Activated effector memory CD4-positive, alpha-beta T cell treated with Interleukin-2 at 50 U/mL for 16 hours (primary cell): Measurements from ENCODE around the gene SALL4.
"Not testable (repeated sequence)": the region's sequence is repeated elsewhere in the genome, so short reads cannot be mapped to it uniquely, and the experiment has no call there.

Source experiments
- DNase-seq: peaks from one replicate; pipeline ENCODE4 v3.0.0-alpha.2; 2020

SALL4 gene

DNA sequence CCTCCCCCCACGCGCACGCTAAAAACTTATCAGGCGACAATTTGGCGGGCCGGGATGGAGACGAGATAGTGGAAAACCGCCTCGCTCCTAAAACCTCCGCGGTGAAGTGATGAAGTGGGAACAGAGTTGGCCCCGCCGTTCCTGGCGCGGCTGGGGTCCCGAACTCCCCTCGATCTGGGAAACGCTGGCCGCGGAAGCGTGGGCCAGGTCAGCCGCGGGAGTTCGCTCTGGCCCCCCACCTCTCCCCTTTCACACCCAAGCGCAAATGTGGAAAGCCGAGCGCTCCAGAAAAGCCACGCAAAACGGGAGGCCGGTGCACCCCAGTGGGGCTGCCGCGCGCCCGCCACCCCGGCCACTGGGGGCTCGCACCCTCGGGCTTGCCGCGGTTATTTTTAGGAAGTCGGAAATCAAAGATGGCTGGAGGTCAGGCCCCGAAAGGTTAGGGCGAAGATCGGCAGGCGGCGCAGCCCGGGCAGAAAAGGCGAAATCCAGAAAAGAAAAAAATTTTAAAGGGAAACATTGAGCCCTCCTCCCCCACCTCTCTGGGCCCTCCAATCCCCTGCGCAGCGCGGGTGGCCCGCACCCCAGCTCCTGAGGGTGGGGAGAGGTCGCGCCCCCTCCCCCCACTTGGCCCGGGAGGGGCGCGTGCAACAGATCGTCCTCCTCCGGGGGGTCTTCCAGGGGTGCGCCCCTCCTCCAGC lies 1.0 kb downstream of the SALL4 start:
- DNase-seq: no peak

DNA sequence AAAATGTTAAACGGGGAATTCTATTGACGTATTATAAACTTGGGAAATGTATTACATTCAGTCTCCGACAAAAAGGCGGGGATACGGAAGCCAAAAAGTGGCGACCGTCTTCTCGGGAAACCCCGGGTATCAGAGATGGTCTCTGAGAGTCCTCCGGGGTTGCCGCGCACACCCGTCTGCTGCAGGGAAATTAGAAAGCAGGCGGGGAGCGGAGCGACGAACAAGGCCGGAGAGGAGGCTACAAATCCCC lies 1.5 kb downstream of the SALL4 start:
- DNase-seq: no peak

DNA sequence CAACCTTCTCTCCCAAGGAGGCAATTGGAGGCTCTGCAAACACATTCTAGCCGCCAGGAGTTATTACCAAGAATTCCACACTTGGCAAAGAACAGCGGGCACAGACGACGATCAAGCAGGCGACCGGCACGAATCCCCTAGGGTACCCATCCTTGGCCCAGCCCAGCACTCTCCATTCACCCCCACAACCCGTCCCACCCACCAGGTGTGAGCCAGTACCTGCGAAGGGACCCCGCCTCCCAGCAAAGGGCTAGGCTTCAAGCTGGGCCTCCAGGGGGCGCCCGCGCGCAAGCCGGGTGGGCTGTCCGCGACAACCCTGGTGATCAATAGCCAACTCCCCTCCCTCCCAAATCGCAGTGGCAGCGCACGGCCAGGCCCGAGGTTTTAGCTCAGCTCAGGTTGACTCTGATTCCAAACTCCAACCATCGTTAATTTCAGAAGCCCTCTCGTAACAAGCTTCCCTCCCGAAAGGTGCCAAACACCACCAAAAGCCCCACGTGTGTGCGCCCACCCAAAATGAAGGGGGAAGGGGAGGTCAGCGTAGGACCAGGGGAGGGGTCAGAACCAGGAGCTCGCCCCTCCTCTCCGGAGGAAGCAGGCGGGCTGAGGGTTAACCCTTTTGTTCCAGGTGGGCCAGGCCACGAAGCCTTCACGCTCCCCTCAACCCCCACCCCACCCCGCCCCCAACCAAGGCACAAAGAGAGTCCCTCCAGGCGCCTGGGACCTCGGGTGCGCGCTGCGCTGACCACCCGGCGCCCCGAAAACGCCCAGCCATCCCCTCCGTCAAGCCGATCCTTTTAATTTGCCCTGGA lies 2.1 kb downstream of the SALL4 start:
- DNase-seq: peak; percentile 32

DNA sequence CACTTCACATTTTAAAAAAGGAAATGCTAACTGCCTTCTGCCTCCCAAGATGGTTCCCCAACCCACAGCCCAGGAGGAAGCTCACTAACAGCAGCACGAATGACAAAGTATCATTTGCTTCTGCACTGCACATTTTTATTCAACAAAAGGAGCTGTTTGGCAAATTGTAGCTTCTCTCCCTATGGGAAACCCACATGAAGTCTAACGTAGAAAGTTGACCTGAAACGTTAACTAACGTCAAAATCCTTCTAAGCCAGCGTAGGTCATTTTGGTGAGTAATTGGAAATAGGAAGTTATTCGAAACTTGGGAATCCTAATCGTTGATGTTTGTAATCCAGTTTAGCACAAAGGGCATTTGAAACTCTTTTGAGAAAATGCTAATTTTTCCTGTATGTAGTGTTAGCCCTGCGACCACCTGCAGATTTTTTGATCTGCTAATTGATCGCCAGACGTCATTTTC lies 2.9 kb downstream of the SALL4 start:
- no peak for DNase-seq

DNA sequence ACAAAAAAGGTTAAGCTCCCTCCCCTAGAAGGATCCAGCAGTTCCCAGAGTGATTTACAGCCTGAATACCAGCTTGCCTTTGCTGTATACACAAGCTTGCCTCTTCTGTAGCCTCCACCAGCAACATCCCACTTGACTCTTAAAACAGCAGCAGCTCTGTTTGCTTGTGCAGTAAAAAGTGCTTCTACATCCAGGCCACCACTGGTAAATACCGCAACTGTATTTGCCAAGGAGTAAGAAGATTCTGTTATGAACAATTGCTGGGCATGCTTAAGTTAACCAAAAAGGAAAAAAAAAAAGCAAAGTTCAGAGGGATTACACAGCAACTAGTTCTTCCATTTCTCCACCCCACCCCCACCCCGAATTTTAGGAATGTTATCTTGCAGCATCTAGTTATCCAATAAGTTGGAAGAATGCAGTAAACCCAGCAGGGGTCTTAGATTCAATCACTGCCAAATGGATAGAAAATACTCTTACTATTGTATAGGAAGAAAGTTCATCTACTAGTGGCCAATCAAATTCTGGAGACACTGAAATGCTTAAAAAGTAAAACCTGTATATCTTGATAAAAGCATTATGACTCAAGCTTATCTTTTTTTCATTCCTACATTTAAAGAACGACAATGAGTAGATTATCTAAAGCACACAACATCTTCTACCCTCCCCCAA lies 4.8 kb downstream of the SALL4 start:
- no peak for DNase-seq

DNA sequence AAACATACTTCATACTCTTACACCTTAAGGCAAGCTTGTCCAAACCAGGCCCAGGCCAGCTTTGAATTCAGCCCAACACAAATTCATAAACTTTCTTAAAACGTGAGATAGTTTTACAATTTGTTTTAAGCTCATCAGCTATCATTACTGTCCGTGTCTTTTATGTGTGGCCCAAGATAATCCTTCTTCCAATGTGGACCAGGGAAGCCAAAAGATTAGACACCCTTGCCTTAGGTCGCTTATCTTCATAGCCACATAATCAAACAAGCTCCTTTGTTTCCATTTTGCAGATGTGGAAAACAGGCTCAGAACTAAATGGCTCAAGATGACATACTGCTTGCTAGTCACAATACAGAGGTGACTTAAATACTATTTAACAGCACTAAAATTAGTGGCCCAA lies 6.0 kb downstream of the SALL4 start:
- no peak for DNase-seq

DNA sequence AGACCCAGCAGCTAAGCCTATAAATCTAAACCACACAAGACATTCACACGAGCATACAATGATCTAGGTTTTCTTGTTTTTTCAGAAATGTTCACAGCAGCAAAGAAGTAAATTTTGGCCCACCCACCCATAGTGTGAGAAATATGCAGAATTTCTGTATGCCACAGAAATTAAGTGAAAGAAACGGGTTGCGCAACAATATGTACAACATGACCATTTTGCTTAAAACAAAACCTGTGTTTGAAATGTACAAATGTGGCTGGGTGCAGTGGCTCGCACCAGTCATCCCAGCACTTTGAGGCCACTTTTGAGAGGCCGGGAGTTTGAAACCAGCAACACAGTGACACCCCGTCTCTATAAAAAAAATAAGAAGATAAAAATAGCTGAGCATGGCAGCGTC lies 9.4 kb downstream of the SALL4 start:
- DNase-seq: no peak

DNA sequence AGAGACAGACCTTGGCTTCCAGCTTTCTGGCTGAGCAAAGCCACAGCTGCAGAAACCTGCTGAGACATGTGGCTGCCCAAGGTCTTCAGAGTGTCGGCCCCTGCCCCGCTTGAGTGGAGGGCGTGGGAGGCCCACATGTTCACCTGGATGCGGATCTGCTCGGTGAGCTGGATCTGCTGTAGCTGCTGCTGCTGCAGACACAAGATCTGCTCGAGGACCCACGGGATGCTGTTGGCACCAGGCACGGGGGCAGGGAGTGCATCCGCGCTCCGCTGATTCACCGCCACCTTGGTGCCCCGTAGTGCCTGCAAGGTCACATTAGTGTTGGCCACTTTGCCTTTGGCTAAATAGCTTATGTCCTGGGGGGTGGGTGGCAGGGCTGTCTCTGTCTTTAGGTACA lies 10.7 kb downstream of the SALL4 start:
- no peak for DNase-seq

DNA sequence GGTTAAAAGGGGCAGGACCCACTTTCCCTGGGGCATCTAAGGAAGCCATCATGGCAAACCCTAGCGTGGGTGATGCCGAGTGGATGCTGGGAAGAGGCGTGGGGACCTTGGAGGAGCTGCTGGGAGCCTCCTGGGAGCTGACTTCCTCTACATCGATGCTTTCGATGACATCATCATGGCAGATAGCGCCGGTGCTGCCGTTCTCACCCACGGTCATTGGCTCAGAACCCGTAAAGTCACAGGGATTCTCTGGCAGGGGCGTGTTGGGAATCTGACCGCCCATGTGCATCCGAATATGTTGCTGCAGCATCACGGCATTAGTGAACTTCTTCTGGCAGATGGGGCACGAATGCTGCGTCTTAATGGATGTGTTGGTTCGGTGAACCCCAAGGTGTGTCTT lies 12.1 kb downstream of the SALL4 start:
- no peak for DNase-seq

DNA sequence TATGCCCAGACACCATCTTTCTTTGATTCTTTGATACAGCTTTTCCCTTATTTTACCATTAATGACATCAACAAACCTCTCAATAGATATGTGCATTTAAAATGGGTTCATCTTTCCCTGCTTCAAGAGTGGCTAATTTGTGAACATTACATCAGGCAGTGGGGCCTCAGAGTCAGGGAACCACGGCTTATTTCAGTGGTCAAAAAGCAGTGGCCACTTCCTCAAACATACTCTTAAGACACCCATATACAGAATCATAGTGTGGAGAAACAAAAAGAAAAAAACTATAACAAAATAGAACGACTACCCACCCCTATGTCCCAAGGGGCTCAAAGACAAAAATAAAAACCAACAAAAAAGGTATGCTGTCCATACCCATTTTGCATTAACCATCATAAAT lies 12.9 kb downstream of the SALL4 start:
- DNase-seq: no peak

DNA sequence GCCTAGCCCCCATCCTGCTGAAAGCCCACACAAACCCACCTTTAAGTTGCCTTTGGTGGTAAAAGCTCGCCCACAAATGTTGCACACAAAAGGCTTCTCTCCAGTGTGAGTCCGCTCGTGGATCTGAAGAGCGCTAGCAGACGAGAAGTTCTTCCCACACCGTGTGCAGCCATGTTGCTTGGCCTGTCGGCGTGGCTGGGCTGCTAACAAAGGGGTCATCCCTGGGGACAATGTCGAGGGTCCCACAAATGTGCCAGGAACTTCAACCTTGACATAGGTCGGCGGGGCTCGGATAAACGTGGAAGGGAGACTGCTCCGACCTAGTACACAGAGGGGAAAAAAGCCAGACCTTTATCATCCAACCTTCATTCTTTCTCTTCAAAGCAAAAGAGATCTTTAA lies 13.5 kb downstream of the SALL4 start:
- DNase-seq: no peak

DNA sequence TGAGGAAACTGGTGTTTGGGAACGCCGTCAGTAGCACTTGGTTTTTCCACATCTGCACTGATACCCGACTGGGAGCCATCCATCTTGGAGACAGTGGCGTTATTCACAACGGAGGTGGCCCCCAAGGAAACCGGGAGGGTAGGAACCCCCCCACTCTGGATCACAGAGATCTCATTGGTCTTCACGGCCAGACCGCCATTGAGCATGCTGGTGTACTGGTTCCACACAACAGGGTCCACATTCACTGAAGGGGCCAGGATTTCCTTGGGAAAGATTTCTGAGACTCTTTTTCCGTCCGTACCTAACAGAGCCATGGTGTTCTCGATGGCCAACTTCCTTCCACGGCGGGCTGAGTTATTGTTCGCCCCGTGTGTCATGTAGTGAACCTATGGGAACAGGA lies 18.0 kb downstream of the SALL4 start:
- no peak for DNase-seq

DNA sequence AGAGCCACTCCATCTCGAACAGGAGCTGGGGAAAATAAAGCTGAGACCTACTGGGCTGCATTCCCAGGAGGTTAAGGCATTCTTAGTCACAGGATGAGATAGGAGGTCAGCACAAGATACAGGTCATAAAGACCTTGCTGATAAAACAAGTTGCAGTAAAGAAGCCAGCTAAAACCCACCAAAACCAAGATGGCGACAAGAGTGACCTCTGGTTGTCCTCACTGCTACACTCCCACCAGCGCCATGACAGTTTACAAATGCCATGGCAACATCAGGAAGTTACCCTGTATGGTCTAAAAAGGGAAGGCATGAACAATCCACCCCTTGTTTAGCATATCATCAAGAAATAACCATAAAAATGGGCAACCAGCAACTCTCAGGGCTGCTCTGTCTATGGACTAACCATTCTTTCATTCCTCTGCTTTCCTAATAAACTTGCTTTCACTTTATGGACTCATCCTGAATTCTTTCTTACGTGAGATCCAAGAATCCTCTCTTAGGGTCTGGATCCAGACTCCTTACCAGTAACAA lies 24.0 kb downstream of the SALL4 start:
- DNase-seq: not testable (repeated sequence)

DNA sequence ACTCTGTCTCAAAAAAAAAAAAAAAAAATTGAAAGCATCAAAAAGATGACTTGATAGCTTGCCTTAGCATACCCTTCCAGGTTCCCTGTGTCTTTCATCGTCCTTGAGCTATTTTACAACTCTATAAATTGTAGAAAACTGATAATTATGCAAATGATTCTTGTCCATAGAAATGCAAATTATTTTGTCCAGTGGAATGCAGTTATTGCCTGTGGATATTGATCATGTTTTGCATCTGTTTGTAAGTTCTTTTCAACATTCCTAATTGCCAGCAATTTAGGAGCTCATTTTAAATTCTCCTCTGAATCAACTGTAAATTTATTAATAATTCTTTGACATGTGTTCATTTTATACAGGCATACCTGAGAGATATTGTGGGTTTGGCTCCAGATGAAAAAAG lies 27.1 kb downstream of the SALL4 start:
- DNase-seq: no peak

DNA sequence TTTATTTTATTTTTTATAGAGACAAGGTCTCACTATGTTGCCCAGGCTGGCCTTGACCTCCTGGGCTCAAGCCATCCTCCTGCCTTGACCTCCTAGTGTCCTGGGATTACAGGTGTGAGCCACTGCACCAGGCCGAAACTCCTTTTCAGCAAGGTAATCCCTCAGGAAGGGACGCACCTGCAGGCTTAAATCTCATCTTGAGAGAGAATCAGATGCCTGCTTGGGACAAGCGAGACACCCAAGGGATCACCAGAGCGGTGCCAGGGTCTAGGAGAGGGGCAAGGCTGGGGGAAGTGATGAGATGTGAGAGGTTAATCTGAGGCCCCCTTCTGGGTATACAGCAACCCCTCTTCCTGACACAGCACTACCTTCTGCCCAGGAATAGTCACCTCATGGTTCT lies 30.1 kb downstream of the SALL4 start:
- no peak for DNase-seq

DNA sequence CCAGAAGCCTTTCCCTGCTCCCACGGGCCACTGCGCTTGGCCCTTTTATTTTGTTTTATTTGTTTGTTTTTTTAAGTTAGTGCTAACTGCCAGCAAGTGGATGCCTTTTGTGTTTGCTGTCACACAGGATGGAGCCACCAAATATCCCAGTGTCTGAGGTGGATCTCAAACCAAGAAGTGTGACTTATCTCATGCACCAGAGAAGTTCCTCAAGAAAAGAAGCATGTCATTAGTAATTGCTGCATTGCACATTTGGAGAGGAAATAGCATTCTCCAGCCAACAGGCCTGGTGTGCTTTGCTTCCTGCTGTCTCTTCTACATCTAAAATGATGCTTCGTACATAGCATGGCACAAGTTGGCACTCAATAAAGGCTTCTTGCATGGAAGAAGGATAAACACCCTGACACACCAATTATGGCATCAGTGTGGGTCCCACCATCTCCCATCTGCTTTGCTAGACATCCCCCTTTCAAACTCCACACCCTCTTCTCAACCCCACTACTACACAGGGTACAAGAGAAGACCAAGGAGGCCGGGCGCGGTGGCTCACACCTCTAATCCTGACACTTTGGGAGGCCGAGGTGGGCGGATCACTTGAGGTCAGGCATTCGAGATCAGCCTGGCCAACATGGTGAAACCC lies 32.2 kb downstream of the SALL4 start:
- DNase-seq: no peak

DNA sequence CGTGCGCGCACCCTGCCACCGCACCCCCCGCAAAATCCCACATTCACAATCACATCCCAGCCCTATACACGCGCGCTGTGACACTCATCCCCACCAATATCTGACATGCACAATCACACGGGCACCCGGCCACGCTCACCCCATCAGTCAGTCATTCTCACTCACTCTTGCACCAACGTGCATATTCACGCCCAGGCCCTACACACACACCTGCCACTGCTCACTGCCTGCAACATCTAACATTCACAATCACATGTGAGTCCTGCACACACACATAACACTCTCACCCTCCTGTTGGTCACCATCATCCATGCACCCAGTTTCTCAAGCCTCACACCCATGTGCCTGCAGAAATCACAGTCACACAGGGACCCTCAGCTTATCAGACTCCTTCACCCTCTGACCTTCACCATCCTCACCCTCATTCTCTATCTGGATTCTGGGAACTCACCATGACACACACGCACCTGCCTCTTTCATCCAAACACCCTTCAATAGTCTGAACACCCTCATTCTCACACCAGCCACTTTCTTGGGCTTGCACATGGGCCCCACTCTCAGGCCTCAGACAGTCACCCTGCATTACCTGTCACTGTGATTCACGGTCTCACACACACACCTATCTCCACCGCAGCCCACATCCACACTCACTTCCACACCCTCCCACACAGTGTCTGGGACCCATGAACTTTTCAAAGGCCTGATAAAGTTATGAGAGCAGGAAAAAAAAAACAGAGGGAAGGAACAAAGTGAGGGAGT lies 33.4 kb downstream of the SALL4 start:
- DNase-seq: no peak

DNA sequence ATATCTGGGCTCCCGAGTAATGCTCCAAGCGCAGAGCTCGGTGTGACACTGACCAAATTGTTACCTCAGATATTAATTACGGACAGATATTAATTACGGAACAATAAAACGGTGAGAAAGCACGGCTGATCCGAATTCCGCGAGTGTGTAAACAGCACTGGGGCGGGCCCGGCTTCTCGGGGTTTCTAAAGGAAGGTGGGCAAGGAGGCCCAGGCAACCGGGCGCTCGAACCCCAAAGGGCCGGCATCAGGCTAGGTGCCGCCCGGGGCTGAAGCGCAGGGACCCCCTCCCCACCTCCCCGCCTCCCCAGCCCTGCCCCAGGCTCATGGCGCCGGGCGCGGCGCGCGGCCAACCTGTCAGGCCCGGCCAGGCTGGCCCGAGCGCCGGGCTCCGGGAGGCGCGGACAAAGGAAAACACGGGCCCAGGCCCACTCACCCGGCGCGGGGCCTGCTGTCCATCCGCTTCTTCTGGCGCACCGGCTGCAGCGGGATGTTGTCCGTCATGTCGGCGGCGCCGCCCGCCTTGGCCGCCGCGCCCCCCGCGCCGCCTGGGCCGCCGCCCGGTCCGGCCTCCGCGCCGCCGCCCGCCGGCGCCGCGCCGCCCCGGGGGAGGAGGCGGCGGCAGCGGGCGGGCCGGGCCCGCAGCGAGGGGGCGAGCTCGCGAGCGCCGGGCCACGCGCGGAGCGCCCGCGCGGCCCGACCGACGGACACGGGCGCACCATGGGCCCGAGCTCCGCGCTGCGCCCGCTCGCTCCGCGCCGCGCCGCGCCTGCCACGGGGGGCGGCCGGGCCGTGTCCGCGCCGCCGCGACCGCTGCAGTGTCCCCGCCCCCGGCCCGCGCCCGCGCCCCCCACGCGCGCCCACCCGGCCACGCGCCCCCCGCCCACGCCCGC lies 34.2 kb downstream of the SALL4 start, which contains the start of gene ATP9A:
Gene ATP9A, minus strand, starts transcription at position 524 of the 892 bp plus-strand sequence. Its CDS starts 21 bp downstream, at position 503.
- no peak for DNase-seq

DNA sequence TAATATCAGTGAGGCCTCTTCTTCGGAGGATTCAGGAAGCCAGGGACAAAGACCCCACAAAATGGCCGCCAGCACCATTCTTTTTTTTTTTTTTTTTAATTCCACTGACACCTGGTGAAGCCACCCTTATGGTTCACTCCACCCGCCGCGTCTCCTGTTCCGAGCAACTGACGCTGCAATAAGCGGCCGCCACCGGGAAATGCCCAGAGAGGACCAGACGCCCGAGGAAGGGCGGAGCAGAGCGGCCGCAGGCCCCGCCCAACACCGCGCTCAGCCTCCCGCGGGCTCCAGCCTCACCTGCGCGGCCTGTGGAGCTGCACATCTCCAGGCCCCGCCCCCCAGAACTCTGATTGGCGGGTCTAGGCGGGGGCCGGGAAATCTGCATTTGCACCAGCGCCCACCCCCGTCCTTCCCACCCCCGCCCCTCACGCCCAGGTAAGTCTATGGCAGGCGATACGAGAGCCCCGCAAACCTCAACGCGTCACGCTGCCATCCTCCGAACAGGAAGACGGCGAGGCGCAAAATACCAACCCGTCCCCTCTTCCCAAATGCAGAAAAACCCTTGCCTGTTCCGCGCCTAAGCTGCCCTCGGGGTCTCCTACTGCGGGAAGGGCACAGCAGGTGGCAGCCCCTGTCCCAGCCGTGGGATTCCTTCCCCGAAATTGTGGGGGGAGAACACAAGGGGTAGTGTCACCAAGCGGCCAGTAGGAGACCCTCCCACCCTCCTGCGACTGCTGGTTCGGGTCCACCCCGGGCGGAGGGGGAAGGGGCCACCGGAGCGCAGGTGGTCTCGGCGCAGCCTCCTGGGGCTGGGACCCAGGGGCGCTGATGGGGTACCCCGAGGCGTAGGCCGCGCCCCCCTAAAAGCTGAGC lies 35.1 kb downstream of the SALL4 start:
- no peak for DNase-seq

DNA sequence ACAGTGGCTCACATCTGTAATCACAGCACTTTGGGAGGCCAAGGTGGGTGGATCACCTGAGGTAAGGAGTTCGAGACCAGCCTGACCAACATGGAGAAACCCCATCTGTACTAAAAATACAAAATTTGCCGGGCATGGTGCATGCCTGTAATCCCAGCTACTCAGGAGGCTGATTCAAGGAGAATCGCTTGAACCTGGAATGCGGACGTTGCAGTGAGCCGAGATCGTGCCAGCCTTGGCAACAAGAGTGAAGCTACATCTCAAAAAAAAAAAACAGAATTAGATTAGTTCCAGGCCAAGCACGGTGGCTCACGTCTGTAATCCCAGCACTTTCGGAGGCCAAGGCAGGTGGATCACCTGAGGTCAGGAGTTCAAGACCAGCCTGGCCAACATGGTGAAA lies 36.9 kb downstream of the SALL4 start:
- not testable (repeated sequence) for DNase-seq
